Stimulated activated CD8-positive, alpha-beta memory T cell treated with anti-CD3 and anti-CD28 coated beads, Interleukin-4, amount 100 ng/mL, for 1 hour (primary cell): ENCODE measurements around the gene ENDOG.
A peak's percentile ranks its signal among the peaks of the same experiment; 100 is the strongest.
"Not testable (repeated sequence)": the region's sequence is repeated elsewhere in the genome, so short reads cannot be mapped to it uniquely, and the experiment has no call there.

Experiments used
- DNase-seq, 2 donors: peaks; one replicate each; pipeline ENCODE4 v3.0.0-alpha.2; 2020; ENCODE audit warnings: low read depth in 2 of 2, low spot score in 1 of 2

The ENDOG gene

DNA sequence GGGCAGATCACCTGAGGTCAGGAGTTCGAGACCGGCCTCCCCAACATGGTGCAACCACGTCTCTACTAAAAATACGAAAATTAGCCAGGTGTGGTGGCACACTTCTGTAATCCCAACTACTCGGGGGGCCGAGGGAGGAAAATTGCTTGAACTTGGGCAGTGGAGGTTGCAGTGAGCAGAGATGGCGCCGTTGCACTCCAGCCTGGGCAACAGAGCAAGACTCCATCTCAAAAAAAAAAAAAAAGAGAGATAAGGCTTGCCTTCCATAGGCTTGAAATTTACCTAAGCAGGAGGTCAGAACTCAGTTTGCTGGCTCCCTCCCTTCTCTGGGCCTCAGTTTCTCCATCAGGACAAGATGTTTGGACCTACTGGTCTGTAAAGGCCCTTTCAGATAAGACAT, 10.0 kb downstream of the ENDOG start:
- DNase-seq = no peak

DNA sequence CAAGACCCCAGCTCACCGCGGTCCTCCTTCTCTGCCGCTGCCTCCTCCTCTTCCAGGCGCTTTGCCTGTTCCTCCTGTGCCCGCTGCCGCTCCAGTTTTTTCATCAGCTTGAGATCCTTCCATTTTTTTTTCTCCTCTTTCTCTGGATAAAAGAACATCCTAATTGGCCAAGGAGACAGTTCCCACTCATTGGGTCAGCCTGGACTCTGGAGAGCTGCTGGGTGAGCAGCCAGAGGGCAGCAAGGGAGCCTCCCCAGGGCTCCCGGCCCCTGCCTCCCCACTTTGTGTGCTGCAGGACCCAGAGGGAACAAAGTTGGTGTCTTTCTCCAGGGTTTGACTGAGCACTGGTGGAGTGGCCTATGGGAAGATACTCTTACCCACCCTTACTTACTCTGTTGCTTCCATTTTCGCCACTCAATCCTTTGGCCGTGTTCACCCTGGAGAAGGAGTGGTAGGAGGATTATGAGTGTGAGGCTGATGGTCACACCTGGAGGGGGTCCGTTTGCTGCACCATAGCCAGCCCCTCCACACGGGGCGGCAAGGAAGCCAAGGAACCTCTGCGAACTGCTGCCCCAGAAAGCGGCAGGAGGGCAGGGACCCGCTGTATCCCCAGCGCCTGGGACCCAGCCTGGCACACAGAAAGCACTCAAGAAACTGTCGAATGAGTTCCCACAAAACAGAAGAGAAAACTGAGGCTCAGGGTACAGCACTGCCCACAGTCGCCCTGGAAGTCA, 10.6 kb downstream of the ENDOG start:
- DNase-seq = no peak

DNA sequence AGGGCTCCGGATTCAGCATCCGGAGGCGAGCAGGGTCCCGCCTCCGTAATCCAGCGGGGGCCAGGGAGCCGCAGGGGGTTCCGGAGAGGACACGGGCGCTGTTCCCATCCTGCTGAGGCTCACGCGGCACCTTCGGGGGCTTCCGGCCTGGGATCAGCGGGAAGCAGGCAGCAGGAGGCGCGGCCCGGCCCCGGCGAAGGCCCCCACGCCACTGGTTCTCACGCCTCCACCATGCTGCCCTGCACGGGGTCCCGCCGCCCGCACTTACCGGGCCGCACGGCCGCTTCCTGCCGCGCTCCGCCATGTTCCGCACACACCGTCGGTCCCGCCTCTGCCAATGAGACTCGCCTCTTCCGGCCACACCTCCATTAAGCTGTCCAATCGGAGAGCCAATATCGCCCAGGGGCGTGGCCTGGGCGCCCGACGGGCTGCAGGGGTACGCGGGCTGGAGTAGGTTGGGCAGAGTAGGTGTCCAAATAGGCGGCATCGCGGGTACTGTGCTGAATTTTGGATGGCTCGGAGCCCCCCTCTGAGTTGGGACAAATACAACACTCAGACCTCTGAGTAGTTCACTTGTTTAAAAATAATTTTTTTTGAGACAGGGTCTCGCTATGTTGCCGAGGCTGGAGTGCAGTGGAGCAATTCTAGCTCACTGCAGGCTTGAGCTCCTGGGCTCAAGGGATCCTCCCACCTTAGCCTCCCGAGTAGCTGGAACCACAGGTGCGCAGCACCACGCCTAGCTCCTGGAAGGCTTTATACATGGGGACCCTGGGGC, 11.4 kb downstream of the ENDOG start, which contains the start of gene SPOUT1:
Gene SPOUT1 (minus strand): TSS at position 318 of the 775 bp plus-strand sequence. CDS start 14 bp downstream, at position 304.
- DNase-seq = peak; percentile 82 to 86

DNA sequence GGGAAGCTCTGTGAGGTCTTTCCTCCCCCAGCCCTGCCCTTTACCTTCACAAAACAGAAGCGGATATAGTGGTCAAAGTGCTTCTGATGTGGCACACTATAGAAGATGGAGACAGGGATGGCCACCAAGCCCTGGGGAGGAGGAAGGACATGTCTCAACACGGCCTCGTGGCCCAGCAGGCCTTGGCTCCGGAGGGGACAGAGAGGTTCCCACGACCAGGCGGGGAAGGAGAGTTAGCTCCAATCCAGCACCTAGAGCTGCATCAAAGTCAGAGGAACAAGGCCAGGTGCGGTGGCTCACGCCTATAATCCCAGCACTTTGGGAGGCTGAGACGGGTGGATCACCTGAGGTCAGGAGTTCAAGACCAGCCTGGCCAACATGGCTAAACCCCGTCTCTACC, 15.4 kb downstream of the ENDOG start:
- no peak for DNase-seq

DNA sequence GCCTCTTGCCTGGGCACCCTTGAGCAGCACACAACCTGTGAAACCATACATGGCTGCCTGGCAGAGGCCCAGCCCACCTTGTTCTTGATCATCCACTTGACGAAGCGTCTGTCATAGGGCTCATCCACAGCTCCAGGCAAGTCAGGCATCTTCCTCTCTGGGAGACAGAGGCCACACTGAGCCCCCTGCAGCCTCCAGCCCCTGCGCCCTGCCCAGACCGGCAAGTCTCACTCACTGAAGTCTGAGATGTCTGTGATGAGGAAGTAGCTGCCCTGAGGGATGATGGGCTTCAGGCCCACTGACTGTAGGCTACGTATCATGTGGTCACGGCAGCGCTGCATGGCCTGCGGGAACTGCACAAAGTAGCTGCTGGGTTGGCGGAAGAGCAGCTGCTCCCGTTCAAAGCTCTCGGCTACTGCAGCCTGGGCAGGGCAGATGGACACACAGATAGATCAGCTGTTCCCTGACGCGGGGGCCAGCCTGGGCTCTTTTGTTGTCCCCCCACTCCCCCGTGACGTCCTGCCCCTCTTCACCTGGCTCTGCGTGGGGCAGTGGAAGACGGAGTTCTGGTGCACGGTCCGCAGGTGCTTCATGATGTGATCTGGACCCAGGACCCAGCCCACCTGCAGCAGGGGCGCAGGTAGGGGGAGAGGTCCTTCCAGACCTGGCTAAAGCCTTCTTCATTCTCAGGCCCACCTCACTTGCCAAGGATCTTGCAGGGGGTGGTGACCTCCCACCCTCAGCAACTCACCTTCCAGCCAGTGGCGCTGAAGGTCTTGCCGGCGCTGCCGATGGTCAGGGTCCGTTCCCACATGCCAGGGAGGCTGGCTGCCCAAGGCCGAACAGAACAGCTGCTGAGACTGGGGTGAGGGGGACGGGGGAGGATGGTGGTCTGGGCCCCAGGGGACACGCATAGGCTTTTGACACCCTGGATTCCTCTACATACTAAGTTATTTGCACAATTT, 17.2 kb downstream of the ENDOG start:
- no peak for DNase-seq

DNA sequence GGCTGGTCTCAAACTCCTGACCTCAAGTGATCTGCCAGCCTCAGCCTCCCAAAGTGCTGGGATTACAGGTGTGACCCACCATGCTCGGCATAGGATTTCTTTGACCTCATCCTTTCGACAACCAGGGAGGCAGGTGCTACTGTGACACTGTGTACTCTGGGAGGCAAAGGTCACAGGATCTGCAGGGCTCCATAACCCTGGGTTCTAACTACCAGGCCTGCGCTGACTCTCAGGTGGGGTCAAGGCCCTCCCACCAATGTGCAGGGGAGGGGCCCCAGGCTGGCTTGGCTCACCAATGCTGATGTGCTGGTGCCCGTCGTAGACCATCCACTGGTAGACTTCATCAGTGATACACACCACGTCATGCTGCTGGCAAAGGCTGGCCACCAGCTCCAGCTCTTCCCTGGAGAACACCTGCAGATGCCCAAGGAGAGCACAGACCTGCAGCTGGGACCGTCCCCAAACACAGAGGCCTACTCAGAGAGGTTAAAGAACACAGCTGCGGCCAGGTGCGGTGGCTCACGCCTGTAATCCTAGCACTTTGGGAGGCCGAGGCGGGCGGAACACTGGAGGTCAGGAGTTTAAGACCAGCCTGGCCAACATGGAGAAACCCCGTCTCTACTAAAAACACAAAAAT, 18.3 kb downstream of the ENDOG start:
- DNase-seq = no peak

DNA sequence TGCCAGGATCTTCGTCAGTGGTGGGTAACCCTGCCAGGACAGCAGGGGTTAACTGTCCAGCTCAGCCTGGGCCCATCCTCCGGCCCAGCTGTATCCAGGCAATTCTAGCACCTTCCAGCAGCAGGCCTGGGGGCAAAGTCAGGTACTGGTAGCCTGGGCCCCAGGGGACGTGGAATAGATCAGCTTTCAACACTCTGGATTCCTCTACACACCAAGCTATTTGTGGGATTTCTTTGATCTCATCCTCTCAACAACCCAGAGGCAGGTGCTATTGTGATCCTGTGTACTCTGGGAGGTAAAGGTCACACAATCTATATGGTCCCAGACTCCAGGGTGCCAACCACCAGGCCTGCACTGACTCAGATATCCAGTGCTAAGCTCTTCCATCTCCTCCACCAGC, 20.0 kb downstream of the ENDOG start:
- DNase-seq = no peak

DNA sequence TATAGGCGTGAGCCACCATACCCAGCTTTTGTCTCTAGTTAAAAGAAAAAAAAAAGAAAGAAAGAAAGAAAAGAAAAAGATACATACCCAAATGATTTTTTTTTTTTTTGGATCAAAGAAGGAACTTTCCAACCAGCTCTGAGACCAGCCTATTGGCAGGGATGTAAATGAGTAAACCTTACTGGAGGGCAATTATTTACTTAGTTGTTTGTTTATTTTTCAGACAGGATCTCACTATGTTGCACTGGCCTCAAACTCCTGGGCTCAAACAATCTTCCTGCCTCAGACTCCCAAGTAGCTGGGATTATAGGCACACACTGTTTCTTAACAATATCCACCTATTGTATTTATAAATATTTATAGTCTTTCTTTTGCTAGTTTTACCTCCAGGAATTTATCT, 22.2 kb downstream of the ENDOG start:
- no peak for DNase-seq

DNA sequence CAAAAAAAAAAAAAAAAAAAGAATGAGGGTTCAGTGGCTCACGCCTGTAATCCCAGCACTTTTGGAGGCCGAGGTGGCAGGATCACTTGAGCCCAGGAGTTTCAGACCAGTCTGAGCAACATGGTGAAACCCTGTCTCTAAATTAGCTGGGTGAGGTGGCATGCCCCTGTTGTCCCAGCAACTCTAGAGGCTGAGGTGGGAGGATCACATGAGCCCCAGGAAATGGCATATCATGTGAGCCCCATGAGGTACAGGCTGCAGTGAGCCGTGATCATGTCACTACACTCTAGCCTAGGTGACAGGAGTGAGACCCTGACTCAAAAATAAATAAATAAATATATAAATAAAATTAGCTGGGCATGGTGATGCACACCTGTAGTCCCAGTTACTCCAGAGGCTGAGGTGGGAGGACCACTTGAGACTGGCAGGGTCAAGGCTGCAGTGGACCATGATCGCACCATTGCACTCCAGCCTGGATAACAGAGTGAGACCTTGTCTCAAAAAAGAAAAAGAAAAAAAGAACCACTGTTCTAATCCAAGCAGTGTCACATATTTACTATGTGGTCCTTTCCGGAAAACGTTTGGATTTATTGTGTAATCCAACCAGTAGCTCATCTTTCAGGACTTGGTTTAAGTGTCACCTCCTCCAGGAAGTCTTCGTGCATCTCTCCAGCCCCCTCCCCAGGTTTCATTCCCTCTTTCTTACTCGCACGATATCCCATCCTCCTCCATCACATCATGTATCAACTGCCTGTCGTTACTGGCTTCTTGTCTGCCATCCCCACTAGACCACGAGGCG, 23.6 kb downstream of the ENDOG start:
- DNase-seq = no peak

DNA sequence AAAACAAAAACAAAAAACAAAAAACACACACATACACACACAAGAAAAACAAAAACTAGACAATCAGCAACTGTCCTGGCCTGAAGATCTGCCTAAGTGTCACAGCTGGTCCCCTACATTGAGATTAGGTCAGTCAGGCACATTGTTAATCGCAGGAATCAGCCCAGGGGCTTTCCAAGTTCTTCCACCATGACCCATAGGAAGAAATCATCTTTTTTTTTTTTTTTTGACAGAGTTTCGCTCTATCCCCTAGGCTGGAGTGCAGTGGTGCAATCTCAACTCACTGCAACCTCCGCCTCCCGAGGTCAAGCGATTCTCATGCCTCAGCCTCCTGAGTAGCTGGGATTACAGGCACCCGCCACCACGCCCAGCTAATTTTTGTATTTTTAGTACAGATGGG, 24.9 kb downstream of the ENDOG start:
- not testable (repeated sequence) for DNase-seq

DNA sequence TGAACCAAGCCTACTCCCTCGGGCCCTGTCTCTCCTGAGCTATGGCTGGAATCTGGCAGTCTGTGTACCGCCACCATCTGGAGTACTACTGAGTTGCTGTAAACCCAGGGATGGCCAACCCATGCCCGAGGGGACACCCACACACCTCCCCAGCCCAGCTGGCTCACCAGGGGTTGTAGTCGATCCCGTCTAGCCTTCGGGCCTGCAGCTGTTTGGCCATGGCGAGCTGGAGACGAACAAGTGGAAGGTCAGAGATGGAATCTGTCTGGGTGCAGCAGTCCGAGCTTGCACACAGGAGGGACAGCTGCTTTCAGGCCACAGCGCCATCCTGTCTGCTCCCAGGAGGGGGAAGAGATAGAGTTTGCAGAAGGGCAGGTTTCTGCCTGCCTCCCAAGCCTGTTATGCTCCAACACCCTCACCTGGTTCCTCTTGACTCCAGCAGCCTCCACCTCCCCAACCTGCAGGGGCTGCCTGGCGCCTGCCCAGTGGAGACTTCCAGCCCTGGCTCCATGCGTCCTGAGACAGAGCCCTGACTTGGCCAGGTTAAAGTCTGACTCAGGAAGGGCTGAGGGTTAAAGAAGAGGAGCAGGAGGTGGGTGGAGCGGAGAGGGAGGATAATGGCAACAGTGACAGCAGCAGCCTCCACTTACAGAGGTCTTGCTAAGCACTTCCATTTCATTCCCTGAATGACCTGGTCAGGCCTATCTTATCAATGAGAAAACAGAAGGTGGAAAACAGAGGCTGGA, 27.1 kb downstream of the ENDOG start:
- DNase-seq = no peak

DNA sequence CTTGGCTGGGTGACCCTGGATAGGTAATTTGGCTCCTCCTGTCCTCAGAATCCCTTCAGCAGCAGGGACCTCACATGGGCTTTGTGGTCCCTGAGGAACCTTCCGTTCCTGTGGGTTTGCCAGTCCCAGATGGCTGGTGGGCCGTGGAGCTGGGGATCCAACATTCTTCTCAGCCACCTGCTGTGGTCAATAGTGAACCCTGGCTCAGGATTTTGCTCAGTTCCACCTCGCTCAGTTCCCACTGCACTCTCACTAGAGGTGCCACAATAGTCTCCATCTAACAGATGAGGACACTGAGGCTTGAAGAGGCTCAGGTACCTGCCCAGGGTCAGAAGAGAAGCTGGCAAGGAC, 28.4 kb downstream of the ENDOG start:
- no peak for DNase-seq

DNA sequence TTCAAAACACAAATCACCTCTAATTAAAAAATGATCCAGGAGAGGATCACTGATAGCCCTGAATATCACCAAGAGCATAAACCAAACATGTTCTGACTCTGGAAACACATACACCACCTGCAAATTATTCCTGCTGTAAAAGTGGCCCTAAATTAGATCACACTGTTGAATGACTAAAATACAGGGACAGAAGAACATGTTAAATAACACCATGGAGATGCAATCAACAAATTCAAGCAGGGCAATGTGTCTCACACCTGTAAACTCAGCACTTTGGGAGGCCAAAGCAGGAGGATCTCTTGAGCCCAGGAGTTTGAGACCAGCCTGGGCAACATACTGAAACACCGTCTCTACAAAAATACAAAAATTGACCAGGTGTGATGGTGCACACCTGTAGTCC, 29.5 kb downstream of the ENDOG start:
- DNase-seq = no peak

DNA sequence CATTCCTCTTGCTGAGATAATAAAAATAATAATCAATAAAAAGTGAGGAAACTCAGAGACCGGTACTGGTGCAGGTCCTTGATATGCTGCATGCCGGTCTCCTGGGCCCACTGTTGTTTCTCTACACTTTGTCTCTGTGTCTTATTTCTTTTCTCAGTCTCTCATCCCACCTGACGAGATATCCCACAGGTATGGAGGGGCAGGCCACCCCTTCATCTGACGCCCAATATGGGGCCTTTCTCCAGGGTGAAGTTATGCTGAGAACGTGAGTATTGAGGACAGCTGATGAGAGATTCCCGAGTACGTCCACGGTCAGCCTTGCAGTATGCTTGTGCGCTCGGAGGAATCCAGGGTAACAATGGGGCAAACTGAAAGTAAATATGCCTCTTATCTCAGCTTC, 32.7 kb downstream of the ENDOG start:
- not testable (repeated sequence) for DNase-seq

DNA sequence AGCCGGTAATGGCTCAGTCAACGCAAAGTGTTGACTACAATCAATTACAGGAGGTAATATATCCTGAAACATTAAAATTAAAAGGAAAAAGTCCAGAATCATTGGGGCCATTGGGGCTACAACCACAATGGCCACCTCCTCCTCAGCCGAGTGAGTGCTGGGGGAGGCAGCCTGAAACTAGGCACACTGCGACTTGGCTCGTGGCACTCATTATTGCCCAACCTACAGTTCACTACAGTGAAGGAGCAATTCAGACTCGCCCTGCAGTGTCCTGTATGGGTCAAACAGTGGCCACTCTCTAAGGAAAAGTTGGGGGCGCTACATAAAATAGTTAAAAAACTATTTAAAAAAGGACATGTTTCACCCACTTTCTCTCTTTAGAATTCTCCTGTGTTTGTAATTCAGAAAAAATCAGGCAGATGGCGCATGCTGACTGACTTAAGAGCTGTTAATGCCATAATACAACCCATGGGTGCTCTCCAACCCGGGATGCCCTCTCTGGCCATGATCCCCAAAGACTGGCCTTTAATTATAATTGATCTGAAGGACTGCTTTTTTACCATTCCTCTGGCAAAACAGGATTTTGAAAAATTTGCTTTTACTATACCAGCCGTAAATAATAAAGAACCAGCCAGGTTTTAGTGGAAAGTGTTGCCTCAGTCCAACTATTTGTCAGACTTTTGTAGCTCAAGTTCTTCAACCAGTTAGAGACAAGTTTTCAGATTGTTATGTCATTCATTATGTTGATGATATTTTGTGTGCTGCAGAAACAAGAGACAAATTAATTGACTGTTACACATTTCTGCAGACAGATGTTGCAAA, 33.7 kb downstream of the ENDOG start:
- DNase-seq = not testable (repeated sequence)

DNA sequence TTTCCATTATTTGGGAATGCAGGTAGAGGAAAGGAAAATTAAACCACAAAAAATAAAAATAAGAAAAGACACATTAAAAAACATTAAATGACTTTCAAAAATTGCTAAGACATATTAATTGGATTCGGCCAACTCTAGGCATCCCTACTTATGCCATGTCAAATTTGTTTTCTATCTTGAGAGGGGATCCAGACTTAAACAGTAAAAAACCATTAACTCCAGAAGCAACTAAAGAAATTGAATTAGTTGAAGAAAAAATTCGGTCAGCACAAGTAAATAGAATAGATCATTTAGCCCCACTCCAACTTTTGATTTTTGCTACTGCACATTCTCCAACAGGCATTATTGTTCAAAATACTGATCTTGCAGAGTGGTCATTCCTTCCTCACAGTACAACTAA, 34.3 kb downstream of the ENDOG start:
- not testable (repeated sequence) for DNase-seq

DNA sequence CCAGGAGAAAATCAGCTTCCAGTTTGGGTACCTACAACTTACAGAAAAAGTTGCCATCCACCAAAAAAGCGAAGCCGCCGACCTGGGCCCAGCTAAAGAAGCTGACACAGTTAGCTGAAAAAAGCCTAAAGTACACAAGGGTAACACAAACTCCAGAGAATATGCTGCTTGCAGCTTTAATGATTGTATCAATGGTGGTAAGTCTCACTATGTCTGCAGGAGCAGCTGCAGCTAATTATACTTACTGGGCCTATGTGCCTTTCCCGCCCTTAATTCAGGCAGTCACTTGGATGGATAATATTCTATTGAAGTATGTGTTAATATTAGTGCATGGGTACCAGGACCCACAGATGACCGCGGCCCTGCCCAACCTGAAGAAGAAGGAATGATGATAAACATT, 36.2 kb downstream of the ENDOG start:
- not testable (repeated sequence) for DNase-seq

DNA sequence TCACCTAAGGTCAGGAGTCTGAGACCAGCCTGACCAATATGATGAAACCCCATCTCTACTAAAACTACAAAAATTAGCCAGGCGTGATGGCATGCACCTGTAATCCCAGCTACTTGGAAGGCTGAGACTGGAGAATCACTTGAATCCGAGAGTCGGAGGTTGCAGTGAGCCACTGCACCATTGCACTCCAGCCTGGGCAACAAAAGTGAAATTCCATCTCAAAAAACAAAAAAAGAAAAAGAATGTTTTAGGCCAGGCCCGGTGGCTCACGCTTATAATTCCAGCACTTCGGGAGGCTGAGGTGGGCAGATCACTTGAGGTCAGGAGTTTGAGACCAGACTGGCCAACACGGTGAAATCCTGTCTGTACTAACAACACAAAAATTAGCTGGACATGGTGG, 40.2 kb downstream of the ENDOG start:
- DNase-seq = not testable (repeated sequence)

DNA sequence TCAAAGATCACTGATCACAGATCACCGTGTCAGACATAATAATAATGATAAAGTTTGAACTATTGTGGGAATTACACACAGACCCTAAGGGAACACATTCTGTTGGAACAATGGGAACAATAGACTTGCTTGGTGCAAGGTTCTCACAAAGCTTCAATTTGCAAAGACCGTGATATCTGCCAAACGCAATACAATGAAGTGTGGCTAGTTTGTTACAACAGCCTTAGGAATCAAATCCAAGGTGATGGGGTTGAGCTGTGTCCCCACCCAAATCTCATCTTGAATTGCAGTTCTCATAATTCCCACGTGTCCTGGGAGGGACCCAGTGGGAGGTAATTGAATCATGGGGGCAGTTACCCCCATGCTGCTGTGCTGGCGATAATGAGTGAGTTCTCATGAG, 42.6 kb downstream of the ENDOG start:
- no peak for DNase-seq
